GM18519 (cell line): Measurements from ENCODE around the gene LDLRAD2.
A peak's percentile ranks its signal among the peaks of the same experiment; 100 is the strongest.
"Not testable (repeated sequence)": the region's sequence is repeated elsewhere in the genome, so short reads cannot be mapped to it uniquely, and the experiment has no call there.

Source experiments
- ATAC-seq: cut with Tn5 transposase; IDR thresholded peaks from one replicate; pipeline ENCODE4 v1.9.1; 2021; ENCODE audit warnings: mild to moderate bottlenecking, moderate library complexity; ENCODE audit not compliant: unreplicated experiment, low FRiP score

The LDLRAD2 gene, protein sequence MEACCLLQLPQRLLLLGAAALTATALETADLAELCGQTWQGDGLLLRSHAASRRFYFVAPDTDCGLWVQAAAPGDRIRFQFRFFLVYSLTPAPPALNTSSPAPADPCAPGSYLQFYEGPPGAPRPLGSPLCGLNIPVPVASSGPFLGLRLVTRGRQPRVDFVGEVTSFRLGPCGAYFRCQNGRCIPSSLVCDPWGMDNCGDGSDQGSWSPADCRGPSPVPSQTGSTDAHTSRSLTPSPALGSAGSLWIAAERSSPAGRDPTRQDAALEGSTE

DNA sequence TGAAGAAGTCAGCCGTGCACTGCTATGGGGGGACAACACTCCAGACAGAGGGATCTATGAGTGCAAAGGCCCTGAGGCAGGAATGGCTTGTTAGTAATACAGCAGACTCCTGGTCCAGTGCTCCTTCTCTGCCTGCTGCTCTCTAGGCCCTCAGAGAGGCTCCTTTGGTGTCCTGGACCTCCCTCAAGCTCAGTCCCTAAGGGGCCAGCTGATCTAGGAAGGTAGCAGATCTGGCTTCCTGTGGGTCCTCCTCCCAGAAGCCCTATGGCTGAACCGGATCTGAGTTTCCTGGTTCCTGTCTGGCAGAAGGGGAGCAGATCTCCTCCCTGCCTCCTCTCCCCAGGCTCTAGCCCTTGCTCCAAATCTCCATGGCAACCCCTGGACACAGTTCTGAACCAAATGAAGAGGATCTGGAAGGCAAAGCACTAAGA is at the start of gene LDLRAD2:
Gene LDLRAD2 (plus strand): TSS at position 391 of the 431 bp plus-strand sequence. CDS start 187 bp downstream, outside the sequence.
- ATAC-seq = no peak

DNA sequence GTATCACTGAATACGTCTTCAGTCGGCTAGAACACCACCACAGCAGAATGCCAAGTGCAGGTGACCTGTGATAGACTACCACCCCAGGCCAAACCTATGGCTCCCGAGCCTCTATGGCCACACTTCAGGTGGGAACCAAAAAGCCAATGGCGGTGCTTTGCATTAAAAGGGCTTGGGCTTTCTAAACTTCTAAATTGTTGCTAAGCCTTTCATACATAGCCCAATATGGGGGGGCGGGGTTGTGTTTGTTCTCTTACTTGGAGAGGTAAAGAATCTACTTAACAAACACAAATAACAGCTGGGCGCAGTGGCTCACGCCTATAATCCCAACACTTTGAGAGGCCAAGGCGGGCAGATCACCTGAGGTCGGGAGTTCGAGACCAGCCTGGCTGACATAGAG is 48.8 kb upstream of the LDLRAD2 start:
- no peak for ATAC-seq

DNA sequence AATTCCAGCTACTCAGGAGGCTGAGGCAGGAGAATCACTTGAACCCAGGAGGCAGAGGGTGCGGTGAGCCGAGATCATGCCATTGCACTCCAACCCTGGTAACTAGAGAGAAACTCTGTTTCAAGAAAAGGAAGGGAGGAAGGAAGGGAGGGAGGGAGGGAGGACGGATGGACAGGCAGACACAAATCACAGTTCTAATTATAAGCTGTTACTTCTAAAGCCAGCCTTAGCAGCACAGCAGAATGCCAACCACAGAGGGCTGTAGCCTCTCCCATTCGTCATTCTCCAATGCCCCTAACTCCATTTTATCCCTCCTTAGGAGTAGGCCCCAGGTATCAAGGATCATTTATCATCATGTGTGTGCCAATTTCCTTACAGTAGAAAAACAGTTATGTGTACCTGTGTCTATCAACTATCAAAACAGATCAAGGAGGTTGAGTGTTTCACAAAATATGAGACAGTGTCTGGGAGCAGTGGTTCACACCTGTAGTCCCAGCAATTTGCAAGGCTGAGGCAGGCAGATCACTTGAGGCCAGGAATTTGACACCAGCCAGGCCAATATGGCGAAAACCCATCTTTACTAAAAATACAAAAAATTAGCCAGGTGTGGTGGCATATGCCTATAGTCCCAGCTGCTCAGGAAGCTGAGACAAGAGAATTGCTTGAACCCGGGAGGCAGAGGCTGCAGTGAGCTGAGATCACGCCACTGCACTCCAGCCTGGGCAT is 48.2 kb upstream of the LDLRAD2 start:
- ATAC-seq = no peak

DNA sequence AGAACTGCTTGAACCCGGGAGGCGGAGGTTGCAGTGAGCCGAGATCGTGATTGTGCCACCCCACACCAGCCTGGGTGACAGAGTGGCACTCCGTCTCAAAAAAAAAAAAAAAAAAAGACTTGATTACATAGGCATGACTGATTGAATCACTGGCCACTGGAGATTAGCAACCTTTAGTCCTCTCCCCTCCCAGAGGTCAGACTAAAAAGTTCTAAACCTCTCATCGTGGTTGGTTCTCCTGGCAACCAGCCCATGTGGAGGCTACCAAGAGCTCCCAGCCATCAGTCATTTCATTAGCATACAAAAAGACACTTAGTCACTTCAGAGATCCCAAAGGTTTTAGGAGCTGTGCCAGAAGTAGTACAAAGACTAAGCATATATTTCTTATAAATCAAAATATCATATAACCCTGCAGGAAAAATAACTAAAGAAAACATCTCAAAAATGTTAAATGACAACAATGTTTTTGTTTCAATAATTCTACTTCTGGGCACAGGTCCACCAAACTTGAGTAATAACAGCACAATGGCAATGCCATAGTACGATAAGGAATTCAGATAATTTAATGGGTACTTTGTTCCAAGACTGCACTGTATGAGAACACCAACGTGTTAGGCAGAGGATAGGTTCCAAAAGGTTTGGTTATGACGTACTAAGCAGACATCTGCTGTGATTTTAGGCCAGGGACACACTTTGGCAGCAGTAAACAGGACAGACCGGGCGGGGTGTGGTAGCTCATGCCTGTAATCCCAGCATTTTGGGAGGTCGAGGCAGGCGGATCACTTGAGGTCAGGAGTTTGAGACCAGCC is 47.2 kb upstream of the LDLRAD2 start:
- ATAC-seq = no peak

DNA sequence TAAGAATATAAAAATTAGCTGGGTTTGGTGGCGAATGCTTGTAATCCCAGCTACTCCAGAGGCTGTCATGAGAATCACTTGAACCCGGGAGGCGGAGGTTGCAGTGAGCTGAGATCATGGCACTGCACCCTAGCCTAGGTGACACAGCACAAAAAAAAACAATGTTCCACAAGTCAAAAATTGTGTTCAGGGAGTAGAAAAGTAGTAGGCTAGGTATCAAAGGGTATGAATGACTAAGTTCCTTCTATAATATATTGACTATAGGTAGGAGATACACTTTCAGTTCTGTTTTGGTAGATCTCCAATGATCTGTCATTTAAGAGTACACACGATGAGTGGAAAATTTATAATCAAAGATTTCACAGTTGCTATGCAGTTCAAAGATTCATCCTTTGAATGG is 45.9 kb upstream of the LDLRAD2 start:
- no peak for ATAC-seq

DNA sequence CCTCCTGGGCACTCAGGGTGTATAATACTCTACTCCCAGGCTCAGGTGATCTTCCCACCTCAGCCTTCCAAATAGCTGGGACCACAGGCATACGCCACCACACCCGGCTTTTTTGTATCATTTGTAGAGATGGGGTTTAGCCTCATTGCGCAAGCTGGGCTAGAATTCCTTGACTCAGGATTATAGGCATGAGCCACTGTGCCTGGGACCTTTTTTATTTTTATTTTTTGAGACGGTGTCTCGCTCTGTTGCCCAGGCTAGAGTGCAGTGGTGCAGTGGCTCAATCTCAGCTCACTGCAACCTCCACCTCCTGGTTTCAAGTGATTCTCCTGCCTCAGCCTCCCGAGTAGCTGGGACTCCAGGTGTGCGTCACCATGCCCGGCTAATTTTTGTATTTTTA is 45.0 kb upstream of the LDLRAD2 start:
- ATAC-seq = not testable (repeated sequence)

DNA sequence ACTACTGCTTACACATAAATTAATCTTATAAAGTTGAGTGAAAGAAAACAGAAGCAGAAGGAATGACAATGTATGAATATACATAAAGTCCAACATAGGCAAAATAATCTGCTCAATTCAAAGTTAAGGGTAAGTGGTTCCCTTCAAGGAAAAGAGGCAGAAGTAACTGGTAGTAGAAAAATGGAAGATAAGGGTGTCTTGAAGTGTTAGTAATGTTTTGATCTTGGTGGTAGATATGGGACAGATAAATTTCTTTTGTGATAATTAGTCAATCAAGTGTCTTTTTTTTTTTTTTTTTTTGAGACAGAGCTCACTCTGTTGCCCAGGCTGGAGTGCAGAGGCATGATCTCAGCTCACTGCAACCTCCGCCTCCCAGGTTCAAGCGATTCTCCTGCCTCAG is 41.9 kb upstream of the LDLRAD2 start:
- ATAC-seq = no peak

DNA sequence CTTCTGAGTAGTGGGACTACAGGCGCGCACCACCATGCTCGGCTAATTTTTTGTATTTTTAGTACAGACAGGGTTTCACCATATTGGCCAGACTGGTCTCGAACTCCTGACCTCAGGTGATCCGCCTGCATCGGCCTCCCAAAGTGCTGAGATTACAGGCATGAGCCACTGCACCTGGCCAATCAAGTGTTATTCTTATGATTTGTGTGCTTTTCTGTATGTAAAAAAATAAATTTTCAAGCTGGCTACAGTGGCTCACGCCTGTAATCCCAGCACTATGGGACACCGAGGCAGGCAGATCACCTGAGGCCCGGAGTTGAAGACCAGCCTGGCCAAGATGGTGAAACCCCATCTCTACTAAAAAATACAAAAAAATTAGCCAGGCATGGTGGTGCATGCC is 41.5 kb upstream of the LDLRAD2 start:
- ATAC-seq = not testable (repeated sequence)

- ATAC-seq = not testable (repeated sequence)
Observed at GRCh38 chr1:21771672-21772071, 40.4 kb upstream of the LDLRAD2 start.

GRCh38 chr1:21773585-21773984 is 38.5 kb upstream of the LDLRAD2 start:
- no peak for ATAC-seq

GRCh38 chr1:21774835-21775549 is 37.1 kb upstream of the LDLRAD2 start:
- no peak for ATAC-seq

DNA sequence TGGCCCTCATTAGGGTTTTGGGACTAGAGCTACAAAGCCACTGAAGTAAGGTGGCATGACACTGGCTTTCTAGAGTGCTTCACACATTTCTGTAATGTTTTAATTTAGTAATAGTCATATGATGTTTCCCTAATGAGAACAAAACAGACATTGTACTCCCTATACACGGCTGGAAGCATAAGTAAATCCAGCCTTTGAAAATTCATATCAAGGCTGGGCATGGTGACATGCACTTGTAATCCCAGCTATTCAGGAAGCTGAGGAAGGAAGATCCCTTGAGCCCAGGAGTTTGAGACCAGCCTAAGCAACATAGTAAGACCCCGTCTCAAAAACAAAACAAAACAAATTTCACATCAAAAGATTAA is 36.5 kb upstream of the LDLRAD2 start:
- no peak for ATAC-seq

DNA sequence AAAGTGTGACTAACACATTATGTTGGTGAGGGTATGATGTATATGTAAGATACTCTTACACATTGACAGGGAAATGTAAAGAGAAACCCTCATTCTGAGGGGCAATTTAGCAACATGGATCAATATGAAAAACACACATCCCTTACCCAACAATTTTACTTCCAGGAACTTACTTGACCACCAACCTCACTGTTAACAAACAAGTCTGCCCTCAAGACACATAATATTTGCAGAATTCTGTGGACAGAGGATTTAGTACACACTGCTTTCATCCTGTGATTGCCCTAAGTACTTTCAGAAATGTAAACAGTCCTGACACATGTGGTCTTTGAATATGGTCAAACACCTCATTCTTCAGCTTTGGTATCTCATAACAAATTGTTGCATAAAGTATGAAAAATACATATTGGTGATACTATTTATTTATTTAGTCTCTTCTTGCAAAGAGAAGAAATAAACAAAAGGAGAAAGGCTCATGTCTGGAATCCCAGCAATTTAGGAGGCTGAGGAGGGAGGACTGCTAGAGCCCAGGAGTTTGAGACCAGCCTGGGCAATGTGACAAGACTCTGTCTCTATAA is 36.0 kb upstream of the LDLRAD2 start:
- no peak for ATAC-seq

DNA sequence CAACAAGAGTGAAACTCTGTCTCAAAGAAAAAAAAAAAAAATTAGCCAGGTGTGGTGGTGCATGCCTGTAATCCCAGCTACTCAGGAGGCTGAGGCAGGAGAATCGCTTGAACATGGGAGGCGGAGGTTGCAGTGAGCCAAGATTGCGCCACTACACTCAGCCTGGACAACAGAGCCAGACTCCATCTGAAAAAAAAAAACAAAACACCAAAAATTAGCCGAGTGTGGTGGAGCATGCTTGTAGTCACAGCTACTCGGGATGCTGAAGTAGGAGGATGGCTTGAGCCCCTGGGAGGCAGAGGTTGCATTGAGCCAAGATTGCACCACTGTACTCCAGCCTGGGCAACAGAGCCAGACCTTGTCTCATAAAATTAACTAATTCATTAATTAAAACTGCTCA is 35.1 kb upstream of the LDLRAD2 start:
- ATAC-seq = not testable (repeated sequence)

GRCh38 chr1:21778405-21778727 is 33.7 kb upstream of the LDLRAD2 start:
- no peak for ATAC-seq

DNA sequence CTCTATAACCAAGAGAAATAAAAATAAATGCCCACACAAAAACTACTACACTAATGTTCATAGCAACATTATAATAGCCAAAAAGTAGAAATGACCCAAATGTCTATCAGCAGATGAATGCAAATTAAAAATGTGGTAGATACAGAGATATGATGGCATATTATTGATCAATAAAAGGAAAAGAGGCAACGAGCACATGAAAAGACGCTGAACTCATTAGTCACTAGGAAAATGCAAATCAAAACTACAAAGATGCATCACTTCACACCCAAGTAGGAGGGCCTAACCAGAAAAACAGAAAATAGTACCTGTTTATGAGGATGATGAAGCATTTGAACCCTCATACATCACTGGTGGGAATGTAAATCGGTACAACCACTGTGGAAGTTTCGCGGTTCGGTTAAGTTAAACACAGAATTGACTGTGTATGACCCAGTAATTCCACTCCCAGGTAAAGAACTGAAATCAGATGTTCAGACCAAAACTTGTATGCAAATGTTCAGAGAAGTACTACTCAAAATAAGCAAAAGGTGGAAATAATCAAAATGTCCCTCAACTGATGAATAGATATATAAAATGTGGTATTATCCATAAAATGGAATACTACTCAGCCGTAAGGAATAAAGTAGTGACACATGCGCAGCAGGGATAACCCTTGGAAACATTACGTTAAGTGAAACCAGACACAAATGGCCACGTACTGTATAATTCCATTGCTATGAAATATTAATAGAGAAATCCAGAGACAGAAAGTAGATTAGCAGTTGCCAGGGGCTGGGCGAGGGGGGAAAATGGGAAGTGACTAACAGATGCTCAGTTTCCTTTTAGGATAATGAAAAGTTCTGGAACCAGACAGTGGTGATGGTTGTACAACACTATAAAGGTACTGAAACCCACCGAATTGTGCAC is 32.2 kb upstream of the LDLRAD2 start:
- no peak for ATAC-seq

GRCh38 chr1:21781815-21782348 is 30.2 kb upstream of the LDLRAD2 start:
- no peak for ATAC-seq

DNA sequence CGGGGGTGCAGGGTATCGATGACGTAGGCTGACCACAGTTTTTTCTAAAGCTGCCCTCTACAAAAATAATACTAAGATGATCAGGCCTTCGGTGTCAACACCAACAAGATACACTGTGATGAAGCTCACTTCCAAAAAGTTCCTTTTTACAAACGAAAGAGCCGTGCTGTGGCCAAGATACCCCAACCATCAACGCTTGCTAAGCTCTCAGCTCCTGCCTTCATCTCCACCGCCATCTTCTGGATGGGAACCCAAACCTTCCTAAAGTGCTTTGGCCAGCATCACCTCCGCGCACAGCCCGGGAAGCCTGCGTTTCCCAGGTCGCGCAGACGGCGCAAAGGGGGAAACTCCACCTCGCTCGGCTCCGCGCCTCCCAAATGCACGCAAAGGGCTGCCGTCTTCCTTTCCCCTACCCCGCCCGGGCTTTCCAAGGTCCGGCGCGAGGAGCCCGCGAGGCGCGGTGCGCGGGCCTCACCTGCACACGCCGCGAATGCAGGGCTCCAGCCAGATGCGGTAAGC is 29.7 kb upstream of the LDLRAD2 start:
- ATAC-seq = peak; percentile 15
